HCT116 (cell line): ENCODE data around the gene KLHL6. TPM values are rescaled to one million over a fixed set of nuclear protein-coding genes. Genes with fewer than 3 reads are reported as not detected.

Experiments used
- total RNA-seq: library from RNA; stranded (reverse); gene quantifications from one replicate; pipeline ENCODE4 v1.2.1, GENCODE V29; 2021; ENCODE audit not compliant: unreplicated experiment

Gene KLHL6
- total RNA-seq, 1 experiment from 2014 or later: 0.15 TPM

Other genes with a start within 250 kb of the KLHL6 start
- 1.5 TPM for gene MCF2L2, start 127.1 kb downstream of the KLHL6 start, total RNA-seq
- 21.0 TPM for gene KLHL24, start 79.9 kb upstream of the KLHL6 start, total RNA-seq
- 38.6 TPM for gene YEATS2, start 142.1 kb upstream of the KLHL6 start, total RNA-seq